Measurements from ENCODE around the gene SLC44A3.

The SLC44A3 gene

GRCh38 chr1:94819945-94820746 is at the start of gene SLC44A3:
TSS of gene SLC44A3 (plus strand) at chr1:94820357. CDS start at chr1:94820452, 95 bp downstream.
- peak; percentile 87 for DNase-seq (ENCODE audit: low spot score)

GRCh38 chr1:94772230-94772641 is 47.9 kb upstream of the SLC44A3 start:
- no peak for DNase-seq (ENCODE audit: low spot score)

- DNase-seq (ENCODE audit: low spot score): no peak
These were observed 47.3 kb upstream of the SLC44A3 start for GRCh38 chr1:94772845-94773244.

- no peak for DNase-seq (ENCODE audit: low spot score)
These were observed 46.8 kb upstream of the SLC44A3 start for GRCh38 chr1:94773296-94773809.

- DNase-seq (ENCODE audit: low spot score): peak; percentile 60
These were observed 46.2 kb upstream of the SLC44A3 start for GRCh38 chr1:94773931-94774422.

GRCh38 chr1:94776474-94776873 is 43.7 kb upstream of the SLC44A3 start:
- no peak for DNase-seq (ENCODE audit: low spot score)

- no peak for DNase-seq (ENCODE audit: low spot score)
These were observed 42.9 kb upstream of the SLC44A3 start for GRCh38 chr1:94777281-94777680.

GRCh38 chr1:94778808-94779207 is 41.3 kb upstream of the SLC44A3 start:
- no peak for DNase-seq (ENCODE audit: low spot score)

GRCh38 chr1:94783342-94784189 is 36.6 kb upstream of the SLC44A3 start:
- peak; percentile 92 for DNase-seq (ENCODE audit: low spot score)

GRCh38 chr1:94784190-94784515 is 36.0 kb upstream of the SLC44A3 start:
- no peak for DNase-seq (ENCODE audit: low spot score)

GRCh38 chr1:94787691-94788090 is 32.5 kb upstream of the SLC44A3 start:
- no peak for DNase-seq (ENCODE audit: low spot score)

GRCh38 chr1:94790246-94790645 is 29.9 kb upstream of the SLC44A3 start:
- DNase-seq (ENCODE audit: low spot score): no peak

GRCh38 chr1:94790670-94791069 is 29.5 kb upstream of the SLC44A3 start:
- DNase-seq (ENCODE audit: low spot score): no peak

- peak; percentile 48 for DNase-seq (ENCODE audit: low spot score)
These were observed 27.5 kb upstream of the SLC44A3 start for GRCh38 chr1:94792473-94793295.

- peak; percentile 53 for DNase-seq (ENCODE audit: low spot score)
These were observed 26.9 kb upstream of the SLC44A3 start for GRCh38 chr1:94793296-94793656.

- no peak for DNase-seq (ENCODE audit: low spot score)
These were observed 24.7 kb upstream of the SLC44A3 start for GRCh38 chr1:94795434-94795833.

- DNase-seq (ENCODE audit: low spot score): no peak
These were observed 23.9 kb upstream of the SLC44A3 start for GRCh38 chr1:94796266-94796665.

GRCh38 chr1:94797291-94797690 is 22.9 kb upstream of the SLC44A3 start:
- no peak for DNase-seq (ENCODE audit: low spot score)

GRCh38 chr1:94798054-94798453 is 22.1 kb upstream of the SLC44A3 start:
- DNase-seq (ENCODE audit: low spot score): no peak

GRCh38 chr1:94798462-94798861 is 21.7 kb upstream of the SLC44A3 start:
- DNase-seq (ENCODE audit: low spot score): no peak

- DNase-seq (ENCODE audit: low spot score): no peak
These were observed 21.0 kb upstream of the SLC44A3 start for GRCh38 chr1:94799206-94799605.
